Activated naive CD4-positive, alpha-beta T cell treated with anti-CD3 and anti-CD28 coated beads, Interleukin-2, amount 50 U/mL, for 24 hours (primary cell): ENCODE results near the gene IRF4.
"Not testable (repeated sequence)": the region's sequence is repeated elsewhere in the genome, so short reads cannot be mapped to it uniquely, and the experiment has no call there.

Source experiments
- H3K27ac Mint-ChIP-seq: one replicate; pipeline ENCODE4 v1.8.0; 2021; ENCODE audit warnings: mild to moderate bottlenecking, mixed read lengths
- H3K27me3 Mint-ChIP-seq: one replicate; pipeline ENCODE4 v1.8.0; 2021; ENCODE audit warnings: mixed read lengths
- H3K36me3 Mint-ChIP-seq: one replicate; pipeline ENCODE4 v1.8.0; 2021; ENCODE audit warnings: mixed read lengths
- H3K4me1 Mint-ChIP-seq: one replicate; pipeline ENCODE4 v1.8.0; 2021; ENCODE audit warnings: mixed read lengths
- H3K4me3 Mint-ChIP-seq: one replicate; pipeline ENCODE4 v1.8.0; 2021; ENCODE audit warnings: mild to moderate bottlenecking, mixed read lengths
- H3K9me3 Mint-ChIP-seq: one replicate; pipeline ENCODE4 v1.8.0; 2021; ENCODE audit warnings: mixed read lengths

IRF4 gene

DNA sequence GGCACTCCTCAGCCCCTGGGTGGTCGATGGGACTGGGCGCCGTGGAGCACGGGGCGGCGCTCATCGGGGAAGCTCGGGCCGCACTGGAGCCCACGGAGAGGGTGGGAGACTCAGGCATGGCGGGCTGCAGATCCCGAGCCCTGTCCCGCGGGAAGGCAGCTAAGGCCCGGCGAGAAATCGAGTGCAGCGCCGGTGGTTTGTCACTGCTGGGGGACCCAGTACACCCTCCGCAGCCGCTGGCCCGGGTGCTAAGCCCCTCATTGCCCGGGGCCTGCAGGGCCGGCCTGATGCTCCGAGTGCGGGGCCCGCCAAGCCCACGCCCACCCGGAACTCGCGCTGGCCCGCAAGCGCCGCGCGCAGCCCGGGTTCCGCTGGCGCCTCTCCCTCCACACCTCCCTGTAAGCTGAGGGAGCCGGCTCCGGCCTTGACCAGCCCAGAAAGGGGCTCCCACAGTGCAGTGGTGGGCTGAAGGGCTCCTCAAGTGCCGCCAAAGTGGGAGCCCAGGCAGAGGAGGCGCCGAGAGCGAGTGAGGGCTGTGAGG is 34.7 kb downstream of the IRF4 start:
- H3K27ac Mint-ChIP-seq, H3K27me3 Mint-ChIP-seq, H3K4me3 Mint-ChIP-seq, H3K36me3 Mint-ChIP-seq, H3K9me3 Mint-ChIP-seq: not testable (repeated sequence)
- H3K4me1 Mint-ChIP-seq, result peaks cover 41% of the 10 kb centered on the region

DNA sequence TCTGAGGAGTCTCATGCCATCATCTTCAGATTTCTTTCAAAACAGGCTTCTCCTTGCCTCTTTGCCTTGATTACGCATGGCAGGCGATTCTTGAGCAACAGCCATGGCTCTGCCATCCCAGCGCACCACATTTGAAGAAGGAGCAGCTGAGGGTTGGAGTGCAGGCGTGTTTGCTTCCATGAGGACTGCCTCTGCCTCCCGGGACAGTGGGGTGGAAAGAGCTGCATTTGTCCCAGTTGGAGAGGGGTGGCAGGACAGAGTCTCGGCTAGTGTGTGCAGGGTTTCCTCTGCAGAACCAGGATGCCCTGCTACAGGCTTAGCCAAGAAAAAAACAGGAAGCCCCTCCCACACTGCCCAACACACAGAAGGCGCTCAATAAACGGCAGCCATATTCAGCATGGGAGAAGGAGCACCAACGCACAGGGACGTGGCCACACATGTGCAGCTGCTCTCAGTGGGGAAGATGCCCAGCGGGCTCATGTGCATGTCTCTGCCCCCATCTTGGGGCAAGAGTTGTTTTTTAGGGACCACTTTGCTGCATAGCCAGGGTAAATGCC is 36.6 kb downstream of the IRF4 start:
- no peaks in the 10 kb centered on the region for H3K27me3 Mint-ChIP-seq
- no peak overlapping the region for H3K27ac Mint-ChIP-seq
- H3K36me3 Mint-ChIP-seq, result no peaks in the 10 kb centered on the region
- H3K4me1 Mint-ChIP-seq, result peaks cover 45% of the 10 kb centered on the region
- H3K4me3 Mint-ChIP-seq, result no peak overlapping the region
- no peaks in the 10 kb centered on the region for H3K9me3 Mint-ChIP-seq

DNA sequence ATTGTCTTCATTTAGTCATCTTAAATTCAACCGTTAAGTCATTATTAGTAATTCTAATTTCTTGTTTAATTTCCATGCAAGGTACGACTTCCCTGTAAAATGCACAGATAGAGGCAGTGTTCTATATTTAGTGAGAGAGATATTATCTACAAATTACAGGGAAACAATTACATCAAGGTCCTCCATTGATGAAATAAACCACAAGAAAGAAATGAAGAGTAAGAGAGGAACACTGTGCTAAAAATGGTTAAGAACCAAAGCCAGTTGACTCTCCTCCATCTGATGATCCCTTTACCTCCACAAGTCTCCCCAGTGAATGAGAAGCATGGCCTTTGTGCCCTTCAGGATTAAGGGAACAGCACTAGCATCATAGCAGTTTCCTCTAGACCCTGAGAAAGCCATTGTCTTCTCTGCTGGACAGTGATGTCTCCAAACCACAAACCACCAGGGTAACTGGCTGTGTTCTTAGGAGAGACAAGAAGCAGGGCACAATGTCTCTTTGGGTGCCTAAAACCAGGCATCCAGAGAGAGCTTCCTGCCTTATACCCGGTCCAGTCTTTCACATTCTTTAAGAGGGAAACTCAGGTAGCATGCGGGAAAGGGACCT is 38.1 kb downstream of the IRF4 start:
- H3K27me3 Mint-ChIP-seq, result no peaks in the 10 kb centered on the region
- no peaks in the 10 kb centered on the region for H3K36me3 Mint-ChIP-seq
- peaks cover 48% of the 10 kb centered on the region for H3K4me1 Mint-ChIP-seq
- H3K27ac Mint-ChIP-seq, result no peak overlapping the region
- H3K9me3 Mint-ChIP-seq, result no peaks in the 10 kb centered on the region
- no peak overlapping the region for H3K4me3 Mint-ChIP-seq

DNA sequence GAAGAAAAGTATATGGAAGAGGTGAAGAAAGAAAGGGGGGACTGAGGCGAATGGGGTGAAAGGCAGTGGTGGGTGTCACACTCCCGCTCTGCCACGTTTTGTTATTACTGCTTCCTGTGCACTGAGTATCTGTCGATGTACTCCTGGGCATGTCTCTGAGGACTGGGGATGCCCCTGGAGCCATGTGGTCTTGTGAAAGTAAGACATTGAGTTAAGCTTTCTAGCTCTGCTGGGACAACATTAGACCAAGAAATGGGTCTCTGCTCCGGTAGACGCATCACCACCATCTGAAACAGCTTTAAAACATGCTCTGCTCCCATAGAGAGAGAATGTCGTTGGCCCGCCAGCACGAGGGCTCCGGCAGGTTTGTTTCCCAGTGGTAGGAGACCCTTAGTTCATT is 40.0 kb downstream of the IRF4 start:
- Mint-ChIP-seq H3K36me3 (no peaks in the 10 kb centered on the region), H3K9me3 (no peaks in the 10 kb centered on the region), H3K27me3 (no peaks in the 10 kb centered on the region), H3K4me1 (peaks cover 49% of the 10 kb centered on the region), H3K4me3 (no peak overlapping the region), H3K27ac (no peak overlapping the region)

DNA sequence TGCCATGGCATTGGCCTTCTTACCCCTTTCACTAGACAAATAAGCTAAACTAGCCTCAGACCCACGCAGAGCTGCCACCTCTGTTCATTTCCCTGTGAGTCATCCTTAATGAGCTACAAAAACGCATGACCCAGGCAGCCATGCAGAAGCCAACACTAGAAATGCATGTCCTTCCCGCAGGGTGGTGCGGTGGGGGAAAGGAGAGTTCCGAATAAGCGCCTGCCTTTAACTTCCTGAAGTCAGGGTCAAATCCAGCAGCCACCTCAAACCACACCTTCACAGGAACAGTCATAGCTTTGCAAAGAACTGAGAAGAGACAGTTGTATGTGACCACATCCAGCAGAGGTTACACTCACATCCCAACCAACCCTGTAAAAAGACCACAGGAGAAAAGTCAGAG is 40.4 kb downstream of the IRF4 start:
- Mint-ChIP-seq H3K4me1 (peaks cover 49% of the 10 kb centered on the region), H3K36me3 (no peaks in the 10 kb centered on the region), H3K27me3 (no peaks in the 10 kb centered on the region), H3K4me3 (no peak overlapping the region), H3K9me3 (no peaks in the 10 kb centered on the region), H3K27ac (no peak overlapping the region)

DNA sequence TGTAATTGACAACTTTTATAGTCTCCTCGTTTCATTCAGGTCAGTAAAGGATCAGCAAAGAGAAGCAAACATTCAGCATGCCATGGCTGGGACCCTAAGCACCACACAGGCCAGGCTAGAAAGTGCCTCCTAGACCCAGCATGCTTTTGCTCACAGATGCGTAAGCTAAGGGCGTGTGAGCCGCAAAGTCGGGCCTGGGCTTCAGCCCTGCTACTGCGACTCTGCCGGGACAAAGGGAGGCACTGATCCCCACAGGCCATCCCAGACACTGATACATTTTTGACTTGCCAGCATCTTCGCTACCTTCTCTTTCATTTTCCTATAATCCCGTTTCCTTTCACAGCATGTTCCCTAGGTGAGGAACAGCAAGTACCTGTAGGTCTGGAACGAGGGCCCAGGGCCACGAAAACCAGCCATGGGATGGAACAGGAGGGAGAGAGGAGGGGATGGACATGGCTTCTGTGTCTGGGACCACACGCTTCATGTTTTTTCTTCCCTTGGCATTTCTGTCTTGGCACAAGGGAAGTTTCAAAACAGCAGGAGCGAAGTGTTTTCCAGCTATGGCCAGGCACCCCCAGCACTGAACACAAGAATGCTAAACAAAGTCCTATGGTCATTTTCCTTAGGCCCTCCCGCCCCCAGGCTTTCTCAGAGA is 42.6 kb downstream of the IRF4 start:
- H3K36me3 Mint-ChIP-seq, result no peaks in the 10 kb centered on the region
- no peak overlapping the region for H3K4me3 Mint-ChIP-seq
- H3K9me3 Mint-ChIP-seq, result no peaks in the 10 kb centered on the region
- H3K27me3 Mint-ChIP-seq, result no peaks in the 10 kb centered on the region
- H3K27ac Mint-ChIP-seq, result peak overlapping the region; percentile 57
- peaks cover 37% of the 10 kb centered on the region for H3K4me1 Mint-ChIP-seq

DNA sequence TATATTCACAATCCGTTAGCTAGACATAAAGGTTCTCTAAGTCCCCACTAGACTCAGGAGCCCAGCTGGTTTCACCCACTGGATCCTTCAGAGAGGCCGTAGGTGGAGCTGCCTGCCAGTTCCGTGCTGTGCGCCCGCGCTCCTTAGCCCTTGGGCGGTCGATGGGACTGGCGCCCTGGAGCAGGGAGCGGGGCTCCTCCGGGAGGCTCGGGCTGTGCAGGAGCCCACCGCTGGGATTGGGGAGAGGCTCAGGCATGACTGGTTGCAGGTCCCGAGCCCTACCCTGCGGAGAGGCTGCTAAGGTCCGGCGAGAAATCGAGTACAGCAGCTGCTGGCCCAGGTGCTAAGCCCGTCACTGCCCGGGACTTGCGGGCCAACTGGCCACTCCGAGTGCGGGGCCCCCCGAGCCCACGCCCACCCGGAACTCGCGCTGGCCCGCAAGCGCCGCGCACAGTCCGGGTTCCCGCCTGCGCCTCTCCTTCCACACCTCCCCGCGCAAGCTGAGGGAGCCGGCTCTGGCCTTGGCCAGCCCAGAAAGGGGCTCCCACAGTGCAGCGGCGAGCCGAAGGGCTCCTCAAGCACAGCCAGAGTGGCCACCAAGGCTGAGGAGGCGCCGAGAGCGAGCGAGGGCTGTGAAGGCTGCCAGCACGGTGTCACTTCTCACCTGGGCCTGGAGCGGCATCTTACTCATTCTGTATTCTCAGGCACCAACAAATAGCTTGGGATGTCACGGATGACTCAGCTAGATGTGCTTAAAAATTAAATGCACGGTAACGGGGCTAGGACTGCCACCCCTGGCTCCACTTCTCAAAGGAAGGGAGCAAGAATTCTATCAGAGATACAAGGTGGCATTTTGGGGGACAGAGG is 44.1 kb downstream of the IRF4 start:
- Mint-ChIP-seq H3K4me3 (no peak overlapping the region), H3K4me1 (peaks cover 27% of the 10 kb centered on the region), H3K9me3 (no peaks in the 10 kb centered on the region), H3K27me3 (no peaks in the 10 kb centered on the region), H3K36me3 (no peaks in the 10 kb centered on the region), H3K27ac (no peak overlapping the region)

DNA sequence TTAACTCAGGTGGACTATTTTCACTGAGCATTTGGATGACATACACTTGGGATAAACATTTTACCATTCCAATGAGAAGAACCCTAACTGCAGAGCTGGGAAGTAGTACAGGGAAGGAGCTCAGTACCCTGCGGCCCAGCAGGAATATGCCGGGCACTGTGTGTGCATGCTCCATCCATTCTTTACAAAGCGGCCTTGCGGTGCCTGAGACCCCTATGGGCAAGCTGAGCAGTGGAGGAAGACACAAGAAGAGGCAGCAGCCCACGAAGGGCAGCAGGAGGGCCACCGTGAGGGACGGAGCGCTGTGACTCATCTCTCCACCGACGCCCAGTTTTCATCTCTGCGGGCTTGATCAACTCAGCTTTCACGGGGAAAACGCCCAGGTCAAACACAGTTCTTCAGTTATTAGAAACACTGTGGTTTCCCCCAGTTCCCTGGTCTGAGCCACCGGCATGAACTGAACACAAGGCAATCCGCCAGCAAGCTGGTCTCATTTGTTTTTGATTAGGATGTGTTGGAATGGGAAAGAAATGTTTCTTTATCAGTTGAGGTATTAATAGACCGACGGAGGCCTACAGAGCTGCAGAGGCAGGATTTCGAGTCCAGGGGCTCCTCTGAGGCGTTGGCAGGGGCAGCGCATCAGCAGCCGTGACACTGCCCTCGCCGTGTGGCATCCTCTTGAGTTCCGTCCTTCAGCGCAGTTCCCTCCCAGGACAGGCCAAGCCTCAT is 44.9 kb downstream of the IRF4 start:
- H3K9me3 Mint-ChIP-seq, result no peaks in the 10 kb centered on the region
- H3K4me1 Mint-ChIP-seq, result peaks cover 23% of the 10 kb centered on the region
- no peaks in the 10 kb centered on the region for H3K36me3 Mint-ChIP-seq
- H3K27ac Mint-ChIP-seq, result no peak overlapping the region
- no peak overlapping the region for H3K4me3 Mint-ChIP-seq
- H3K27me3 Mint-ChIP-seq, result no peaks in the 10 kb centered on the region

DNA sequence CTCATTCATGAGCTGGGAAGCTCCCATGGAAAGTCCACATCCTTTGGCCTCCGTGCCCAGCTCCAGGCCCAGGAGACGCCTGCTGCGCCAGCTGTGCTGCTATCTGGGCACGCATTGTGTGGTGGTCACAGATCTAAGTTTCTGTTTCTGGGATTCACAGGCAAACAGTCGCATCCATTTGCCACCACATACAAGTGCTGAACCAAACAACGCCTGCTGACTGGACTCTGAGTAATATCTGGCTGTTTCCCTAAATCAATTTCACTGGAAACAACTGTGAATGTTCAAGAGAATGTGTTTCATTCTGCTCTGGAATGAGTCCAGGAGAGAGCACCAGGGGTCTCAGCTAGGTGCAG is 45.5 kb downstream of the IRF4 start:
- no peaks in the 10 kb centered on the region for H3K9me3 Mint-ChIP-seq
- no peaks in the 10 kb centered on the region for H3K27me3 Mint-ChIP-seq
- H3K36me3 Mint-ChIP-seq, result no peaks in the 10 kb centered on the region
- H3K4me1 Mint-ChIP-seq, result peaks cover 17% of the 10 kb centered on the region
- no peak overlapping the region for H3K27ac Mint-ChIP-seq
- H3K4me3 Mint-ChIP-seq, result no peak overlapping the region

DNA sequence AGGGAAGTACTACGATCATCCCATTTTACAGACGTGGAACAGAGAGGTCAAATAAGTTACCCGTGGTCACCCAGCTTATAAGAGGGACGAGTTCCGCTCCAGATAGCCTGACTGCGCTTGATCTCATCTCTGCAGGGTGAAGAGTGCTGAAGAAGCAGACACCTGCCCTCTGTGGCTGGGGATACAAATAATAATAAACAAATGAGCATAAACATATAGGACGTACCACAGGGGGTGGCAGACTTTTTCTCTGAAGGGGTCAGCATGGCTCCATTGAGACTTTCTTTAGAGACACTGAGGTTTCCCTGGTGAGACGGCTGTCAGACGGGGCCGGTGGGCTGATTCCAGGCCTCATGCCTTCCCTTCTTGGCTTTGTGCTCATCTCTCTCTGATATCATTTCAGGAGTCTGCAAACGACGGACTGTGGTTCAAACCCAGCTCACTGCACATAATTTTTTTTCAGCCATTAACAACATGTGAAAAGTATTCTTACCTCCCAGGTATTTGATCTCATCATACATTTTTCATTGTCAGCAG is 47.1 kb downstream of the IRF4 start:
- H3K27ac Mint-ChIP-seq, result peak overlapping the region; percentile 43
- H3K27me3 Mint-ChIP-seq, result no peaks in the 10 kb centered on the region
- peaks cover 20% of the 10 kb centered on the region for H3K4me1 Mint-ChIP-seq
- no peaks in the 10 kb centered on the region for H3K9me3 Mint-ChIP-seq
- no peaks in the 10 kb centered on the region for H3K36me3 Mint-ChIP-seq
- H3K4me3 Mint-ChIP-seq, result no peak overlapping the region

DNA sequence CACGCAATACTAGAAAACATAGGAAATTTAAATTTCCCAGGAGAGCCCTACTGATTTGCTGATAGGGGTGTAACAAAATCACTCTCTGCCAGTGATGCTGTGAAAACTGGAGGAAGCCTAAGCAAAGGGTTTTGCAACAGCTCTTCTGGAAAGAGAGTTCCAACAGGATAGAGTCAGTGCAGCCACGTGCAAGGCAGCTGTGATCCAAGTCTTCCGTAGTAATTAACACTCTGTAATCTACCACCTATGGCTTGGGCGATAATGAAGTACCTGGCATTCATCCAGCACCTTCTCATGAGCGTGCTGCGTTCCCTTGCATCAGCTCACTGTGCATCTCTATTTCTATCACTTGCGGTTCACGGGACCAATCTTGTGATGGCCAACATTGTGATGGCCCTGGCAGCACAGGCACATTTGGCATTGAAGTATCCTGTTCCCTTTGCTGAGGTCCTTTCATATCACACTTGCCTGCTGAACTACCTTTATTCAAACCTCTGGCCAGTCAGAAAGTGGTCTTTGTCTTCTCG is 48.2 kb downstream of the IRF4 start:
- H3K4me1 Mint-ChIP-seq, result peaks cover 22% of the 10 kb centered on the region
- no peak overlapping the region for H3K27ac Mint-ChIP-seq
- no peaks in the 10 kb centered on the region for H3K9me3 Mint-ChIP-seq
- no peaks in the 10 kb centered on the region for H3K27me3 Mint-ChIP-seq
- H3K4me3 Mint-ChIP-seq, result no peak overlapping the region
- H3K36me3 Mint-ChIP-seq, result no peaks in the 10 kb centered on the region

DNA sequence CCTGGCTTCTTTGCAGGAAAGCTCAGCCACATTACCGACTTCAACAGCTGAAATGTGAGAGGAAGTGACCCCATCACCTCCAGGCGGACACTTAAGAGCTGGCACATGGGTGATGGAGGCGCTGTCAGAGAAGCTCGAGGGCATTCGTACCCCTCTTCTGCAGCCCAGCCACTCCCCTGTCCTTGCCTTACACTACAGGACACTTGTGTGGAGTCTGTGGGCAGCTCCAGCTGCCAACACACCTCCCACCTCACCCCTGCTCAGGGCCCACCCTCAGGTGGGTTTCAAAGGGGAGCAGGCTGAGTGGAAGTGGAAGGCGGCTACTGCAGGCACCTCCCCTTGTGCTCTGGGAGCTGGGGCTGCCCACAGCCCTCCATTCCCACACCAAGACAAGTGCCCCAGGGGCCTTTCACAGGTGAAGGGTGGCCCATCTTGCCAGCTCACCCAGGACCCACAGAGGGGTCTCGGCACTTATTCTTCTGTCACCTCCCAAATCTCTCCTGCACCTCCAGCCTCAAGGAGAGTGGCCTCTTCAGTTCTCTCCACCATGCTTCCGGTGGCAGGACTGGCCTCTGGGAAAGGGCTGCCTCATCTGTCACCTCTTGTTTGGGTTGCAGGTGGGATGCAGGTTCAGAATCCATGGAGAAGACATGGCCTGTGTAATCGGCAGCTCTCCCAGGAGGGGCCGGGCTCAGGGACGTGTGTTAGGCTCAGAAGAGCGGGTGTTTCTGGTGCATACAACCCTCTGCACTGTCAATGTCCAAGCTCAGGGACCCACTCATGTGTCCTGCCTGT is 49.8 kb downstream of the IRF4 start:
- Mint-ChIP-seq H3K27me3 (no peaks in the 10 kb centered on the region), H3K9me3 (no peaks in the 10 kb centered on the region), H3K4me1 (peaks cover 32% of the 10 kb centered on the region), H3K4me3 (no peak overlapping the region), H3K27ac (peak overlapping the region; percentile 5), H3K36me3 (no peaks in the 10 kb centered on the region)

DNA sequence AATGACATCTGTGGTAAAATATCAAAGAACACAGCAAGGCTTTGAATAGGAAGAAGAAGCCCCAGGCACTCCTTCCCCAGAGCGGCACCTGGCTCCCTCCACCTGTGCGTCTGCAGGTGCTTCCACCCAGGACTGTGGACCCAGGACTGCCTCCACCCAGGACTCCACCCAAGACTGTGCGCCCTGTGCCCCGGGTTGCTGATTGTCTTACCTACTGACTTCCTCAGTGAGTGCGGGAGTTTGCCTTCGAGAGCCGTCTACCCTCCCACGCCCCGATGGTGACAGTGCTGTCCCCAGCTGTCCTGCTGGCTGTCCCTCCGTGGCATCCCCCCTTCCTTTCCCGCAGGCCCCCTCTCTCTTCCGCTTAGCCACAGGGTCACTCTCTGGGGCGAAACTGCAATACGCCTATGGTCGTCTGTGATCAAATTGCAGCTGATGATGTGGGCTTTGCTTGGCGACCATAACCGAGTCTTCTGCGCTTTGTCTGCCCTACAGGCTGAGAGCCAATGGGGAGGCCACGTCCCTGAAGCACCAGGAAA is 52.1 kb downstream of the IRF4 start:
- no peaks in the 10 kb centered on the region for H3K9me3 Mint-ChIP-seq
- no peaks in the 10 kb centered on the region for H3K27me3 Mint-ChIP-seq
- peaks cover 56% of the 10 kb centered on the region for H3K4me1 Mint-ChIP-seq
- H3K27ac Mint-ChIP-seq, result no peak overlapping the region
- H3K4me3 Mint-ChIP-seq, result peak overlapping the region; percentile 20
- H3K36me3 Mint-ChIP-seq, result no peaks in the 10 kb centered on the region

DNA sequence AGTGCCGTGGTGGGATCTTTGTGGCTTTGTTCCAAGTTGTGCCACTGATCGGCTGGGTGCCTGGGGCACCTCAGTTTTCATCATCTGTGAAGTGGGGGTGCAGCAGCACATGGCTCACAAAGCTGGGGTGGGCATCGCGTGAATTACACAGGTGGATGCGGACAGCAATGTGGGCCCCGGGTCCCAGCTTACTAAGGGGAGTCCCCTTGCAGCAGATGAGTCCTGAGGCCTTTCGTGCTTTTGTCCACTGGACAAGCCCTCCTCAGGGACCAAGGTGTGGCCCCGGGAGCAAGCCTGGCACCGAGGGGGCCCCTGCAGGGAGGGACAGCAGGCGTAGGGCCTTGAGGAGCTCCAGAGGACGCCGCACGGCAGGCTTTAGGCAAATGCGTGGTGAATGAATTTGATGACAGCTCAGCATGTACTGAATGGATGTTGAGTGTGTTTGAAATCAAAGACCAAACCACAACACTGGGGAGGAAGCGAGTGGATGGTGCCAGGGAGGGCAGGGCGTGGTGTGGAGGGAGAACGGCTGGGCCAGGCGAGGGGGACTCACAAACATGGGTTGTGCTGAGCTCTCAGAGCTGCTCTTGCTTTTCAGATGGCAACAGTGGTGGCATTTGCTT is 53.2 kb downstream of the IRF4 start:
- Mint-ChIP-seq H3K4me3 (peak overlapping the region; percentile 47), H3K27ac (peak overlapping the region; percentile 96), H3K9me3 (no peaks in the 10 kb centered on the region), H3K36me3 (no peaks in the 10 kb centered on the region), H3K4me1 (peaks cover 58% of the 10 kb centered on the region), H3K27me3 (no peaks in the 10 kb centered on the region)
